GM19099 (cell line): ENCODE measurements around the gene MYL7.

ENCODE experiments used
- POLR2A ChIP-seq: IDR thresholded peaks from 3 replicates; pipeline ENCODE4 v1.6.1; 2011; ENCODE audit warnings: low read depth; ENCODE audit not compliant: insufficient read length; ENCODE audit errors: extremely low read depth

MYL7 gene

GRCh38 chr7:44147026-44147991, 6.2 kb upstream of the MYL7 start:
- TF ChIP-seq POLR2A = no peak

DNA sequence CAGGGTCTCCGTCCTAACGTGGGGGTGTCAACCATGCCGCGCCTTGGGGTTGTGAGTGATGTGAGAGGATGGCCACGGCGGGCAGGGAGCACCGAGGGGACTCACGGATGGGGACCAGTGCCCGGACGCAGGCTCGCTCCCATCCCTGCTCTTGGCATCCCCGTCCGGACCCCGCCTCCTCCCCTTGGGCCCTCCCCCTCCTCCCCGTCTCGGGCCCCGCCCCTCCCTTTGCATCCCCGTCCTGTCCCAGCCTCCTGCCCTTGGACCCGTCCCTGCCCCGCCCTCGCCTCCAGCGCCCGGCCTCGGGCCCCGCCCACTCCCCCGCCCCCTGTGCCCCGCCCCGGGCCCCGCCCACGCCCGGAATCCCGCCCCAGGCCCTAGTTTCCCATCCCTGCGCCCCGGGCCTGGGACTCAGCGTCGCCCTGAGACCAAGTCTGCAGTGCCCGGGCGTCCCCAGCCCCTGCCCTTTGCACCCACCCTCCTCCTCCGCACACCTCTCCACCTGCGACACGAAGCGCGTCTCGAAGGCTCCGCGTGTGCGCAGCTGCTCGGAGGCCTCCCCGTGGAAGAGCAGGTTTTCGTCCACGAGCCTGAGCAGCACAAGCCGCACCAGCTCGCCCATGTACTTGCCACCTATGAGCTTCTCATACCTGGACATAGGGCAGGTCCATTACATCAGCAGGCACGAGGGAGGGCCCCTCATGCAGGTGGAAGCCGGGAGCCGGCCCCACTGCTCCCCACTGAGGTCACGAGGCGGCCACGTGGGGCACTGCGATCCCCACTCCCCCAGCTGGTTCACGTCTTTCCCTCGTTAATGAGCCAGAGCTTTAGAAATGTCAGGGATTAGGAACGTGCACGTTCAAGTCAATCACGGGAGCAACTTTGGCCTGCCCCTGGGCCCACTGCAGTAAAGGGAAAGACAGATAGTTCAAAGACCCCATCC, 5.1 kb upstream of the MYL7 start:
- TF ChIP-seq POLR2A = no peak

DNA sequence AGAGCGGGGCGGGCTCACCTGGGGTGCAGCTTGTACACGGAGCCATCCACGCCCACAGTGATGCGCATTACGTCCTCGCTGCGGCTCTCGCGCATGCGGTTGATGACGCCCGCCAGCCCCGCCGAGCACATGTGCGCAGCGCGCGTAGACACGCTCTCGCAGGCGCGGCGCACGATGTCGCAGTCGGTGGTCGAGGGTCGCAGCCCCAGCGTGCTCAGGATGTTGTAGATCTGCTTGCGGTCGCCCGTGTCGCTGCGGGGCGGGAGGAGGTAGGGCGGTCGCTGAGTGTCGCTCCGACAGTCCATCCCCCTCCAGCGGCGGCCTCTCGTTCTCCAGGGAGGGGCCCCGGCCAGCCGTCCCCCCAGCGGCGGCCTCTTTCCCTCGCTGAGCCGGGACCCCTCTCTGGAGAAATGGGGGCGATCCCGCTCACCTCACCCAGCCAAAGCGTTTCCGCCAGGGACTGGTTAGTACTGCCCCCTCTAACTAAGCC, 4.4 kb upstream of the MYL7 start:
- no peak for TF ChIP-seq POLR2A

DNA sequence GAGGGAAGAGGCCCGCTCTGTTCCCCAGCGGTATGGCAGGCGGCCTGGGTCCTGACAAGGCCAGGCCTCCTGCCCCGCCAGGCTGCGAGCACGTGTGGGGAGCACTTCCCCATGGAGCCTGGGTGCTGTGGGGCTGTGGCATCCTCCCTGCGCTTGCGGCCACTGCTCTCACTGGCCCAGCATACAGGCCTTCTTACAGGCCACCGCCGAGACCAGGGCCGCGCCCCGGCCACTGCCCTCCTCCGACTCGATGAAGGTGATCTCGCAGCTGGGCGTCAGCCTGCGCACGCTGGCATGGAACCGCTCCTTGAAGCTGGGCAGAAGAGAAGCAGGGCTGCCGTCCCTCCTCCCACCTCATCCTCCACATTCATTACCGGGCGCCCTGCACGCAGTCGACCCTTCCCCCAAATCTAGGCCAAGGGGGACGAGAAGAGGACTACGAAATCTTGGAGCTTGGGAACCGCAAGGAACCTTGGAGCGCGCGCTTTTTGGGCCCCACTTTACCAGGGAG, 3.9 kb upstream of the MYL7 start:
- TF ChIP-seq POLR2A = no peak

DNA sequence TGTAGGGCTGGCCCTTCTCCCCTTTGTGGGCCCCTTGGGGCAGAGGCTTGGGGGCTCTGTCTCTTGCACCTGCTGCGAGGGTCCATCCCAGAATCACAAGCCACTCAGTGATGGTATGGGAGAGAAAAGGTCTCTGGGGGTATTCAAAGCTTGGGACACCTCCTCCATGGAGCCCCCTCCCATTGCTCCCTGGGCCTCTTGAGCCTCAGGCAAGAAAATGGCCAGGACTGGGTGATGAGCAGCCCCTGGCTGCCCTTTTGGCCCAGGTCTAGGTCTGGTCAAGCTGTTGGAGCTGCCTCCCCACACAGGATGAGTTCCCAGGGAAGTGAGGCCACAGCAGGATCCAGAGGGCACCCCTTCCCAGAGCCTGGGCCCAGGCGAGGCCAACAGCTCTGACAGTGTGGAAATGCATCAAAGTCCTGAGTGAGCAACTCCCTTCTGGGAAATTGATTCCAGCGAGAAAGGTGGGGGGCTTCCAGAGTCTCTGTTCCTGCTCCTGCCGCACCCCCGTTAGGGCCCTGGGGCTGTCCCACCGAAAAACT, 3.4 kb upstream of the MYL7 start:
- TF ChIP-seq POLR2A = no peak

- TF ChIP-seq POLR2A = no peak
Measured at GRCh38 chr7:44143646-44144250, 2.6 kb upstream of the MYL7 start.

DNA sequence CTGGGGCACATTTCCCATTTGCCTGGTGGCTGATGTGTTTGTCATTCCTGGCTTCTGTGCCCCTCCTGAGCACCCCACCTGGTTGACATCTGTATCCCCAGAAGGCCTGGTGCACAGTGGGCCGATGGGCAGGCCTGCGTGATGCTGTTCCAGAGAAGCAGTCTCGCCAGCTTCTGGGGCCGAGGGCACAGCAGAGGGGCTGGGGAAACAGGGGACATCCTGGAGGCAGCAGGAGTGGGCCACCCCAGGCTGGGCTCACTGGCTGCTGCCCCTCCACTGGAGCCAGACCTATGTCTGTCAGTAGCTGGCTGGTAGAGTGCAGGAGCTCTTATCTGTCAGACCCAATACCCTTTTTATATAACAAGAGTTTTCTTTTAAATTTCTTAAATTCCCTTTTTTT, 896 bp upstream of the MYL7 start:
- no peak for TF ChIP-seq POLR2A

DNA sequence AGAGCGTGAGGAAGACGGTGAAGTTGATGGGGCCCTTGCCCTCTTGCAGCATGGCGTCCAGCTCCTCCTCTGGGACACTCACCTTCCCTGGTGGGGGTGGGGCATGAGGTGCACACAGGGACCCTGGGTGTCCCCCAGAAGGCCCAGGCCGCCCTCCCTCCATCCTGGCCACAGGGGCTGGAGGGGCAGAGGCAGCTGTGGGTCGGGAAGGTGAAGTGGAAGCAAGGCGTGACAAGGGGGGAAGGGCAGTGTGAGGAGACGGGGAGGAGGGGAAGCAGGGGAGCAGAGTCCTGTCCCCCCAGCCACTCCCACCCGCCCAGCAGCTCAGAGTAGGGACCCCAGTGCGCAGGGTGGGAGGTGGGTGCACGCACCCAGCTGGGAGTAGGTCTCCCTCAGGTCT, 791 bp downstream of the MYL7 start:
- TF ChIP-seq POLR2A = no peak

- no peak for TF ChIP-seq POLR2A
Measured at GRCh38 chr7:44139311-44140010, 1.7 kb downstream of the MYL7 start.

- no peak for TF ChIP-seq POLR2A
Measured at GRCh38 chr7:44138698-44139097, 2.4 kb downstream of the MYL7 start.

GRCh38 chr7:44136731-44137130, 4.4 kb downstream of the MYL7 start:
- no peak for TF ChIP-seq POLR2A

DNA sequence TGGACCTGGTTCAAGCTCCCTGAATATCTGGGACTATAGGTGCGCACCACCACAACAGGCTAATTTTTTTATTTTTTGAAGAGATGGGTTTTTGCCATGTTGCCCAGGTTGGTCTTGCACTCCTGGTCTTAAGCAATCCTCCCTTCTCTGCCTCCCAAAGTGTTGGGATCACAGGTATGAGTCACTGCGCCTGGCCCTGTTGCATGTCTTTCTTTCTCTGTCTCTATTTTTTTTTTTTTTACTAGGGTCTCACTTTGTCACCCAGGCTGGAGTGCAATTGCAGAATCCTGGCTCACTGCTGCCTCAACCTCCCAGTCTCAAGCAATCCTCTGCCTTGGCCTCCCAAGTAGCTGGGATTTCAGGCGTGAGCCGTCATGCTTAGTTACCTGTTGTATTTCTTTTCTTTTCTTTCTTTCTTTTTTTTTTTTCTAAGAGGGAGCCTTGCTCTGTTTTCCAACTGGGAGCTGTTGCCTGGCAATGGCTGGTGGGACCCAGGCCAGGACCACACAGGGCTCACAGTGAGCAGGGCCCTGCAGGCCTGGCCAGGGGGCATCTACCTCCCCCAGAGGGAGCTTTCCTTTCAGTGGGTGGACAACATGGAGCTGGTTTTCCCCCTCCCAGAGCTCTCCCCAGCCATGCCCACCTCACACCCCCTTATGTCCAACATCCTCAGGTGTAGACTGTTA, 6.0 kb downstream of the MYL7 start:
- TF ChIP-seq POLR2A = no peak

DNA sequence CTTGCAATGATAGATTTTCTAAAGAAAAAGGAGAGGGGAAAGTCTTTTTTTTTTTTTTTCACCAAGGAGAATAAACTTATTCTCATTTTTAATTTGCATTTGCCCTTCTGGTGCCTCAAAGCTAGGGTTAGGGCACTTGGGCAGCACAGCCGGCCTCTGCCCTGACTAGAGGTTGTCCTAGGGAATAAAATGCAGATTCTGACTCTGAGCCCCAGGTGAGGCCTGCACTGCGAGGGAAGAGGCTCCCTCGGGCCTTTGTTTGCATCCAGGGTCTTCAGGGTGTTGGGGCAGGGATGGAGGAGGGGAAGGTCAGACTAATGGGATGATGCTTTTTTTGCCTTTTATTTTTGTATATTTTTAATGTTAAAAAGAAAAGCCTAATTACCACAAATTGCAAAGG, 7.8 kb downstream of the MYL7 start:
- no peak for TF ChIP-seq POLR2A
